OCI-LY3 (cell line): Measurements from ENCODE around the gene BEND5.

Experiments used
- H2AFZ ChIP-seq: fragments of 200-600, 300-600 bp; shearing (Covaris generic); 2 replicates; pipeline ENCODE4 v1.6.0; 2014; ENCODE audit warnings: antibody characterized with exemption, low read depth, low read length
- H3K27ac ChIP-seq: fragments of 200-600, 300-600 bp; sonication (generic); 2 replicates; pipeline ENCODE4 v1.5.1; 2014; ENCODE audit warnings: mild to moderate bottlenecking, low read length, moderate library complexity, mixed read lengths
- H3K27me3 ChIP-seq: fragments of 200-600, 300-600 bp; sonication (generic); 2 replicates; pipeline ENCODE4 v1.6.1; 2014; ENCODE audit warnings: low read depth, low read length, mixed read lengths
- H3K36me3 ChIP-seq: fragments of 200-600, 300-600 bp; sonication (generic); replicated peaks from 2 replicates; pipeline ENCODE3; 2014; ENCODE audit warnings: low read depth, low read length, mixed read lengths
- H3K4me1 ChIP-seq: fragments of 300-600, 200-600 bp; sonication (generic); 2 replicates; pipeline ENCODE4 v1.6.1; 2014; ENCODE audit warnings: low read length, mixed read lengths
- H3K4me2 ChIP-seq: fragments of 200-600, 300-600 bp; sonication (generic); 2 replicates; pipeline ENCODE4 v1.6.1; 2014; ENCODE audit warnings: low read length, mixed read lengths
- H3K4me3 ChIP-seq: fragments of 300-600, 200-600 bp; sonication (generic); 2 replicates; pipeline ENCODE4 v1.5.1; 2014; ENCODE audit warnings: antibody characterized with exemption, mild to moderate bottlenecking, low read length, moderate library complexity
- H3K79me2 ChIP-seq: fragments of 300-600, 200-600 bp; shearing (Covaris generic); 2 replicates; pipeline ENCODE4 v1.6.1; 2014; ENCODE audit warnings: mild to moderate bottlenecking, low read length, mixed read lengths
- H3K9ac ChIP-seq: fragments of 300-600, 200-600 bp; shearing (Covaris generic); 2 replicates; pipeline ENCODE4 v1.6.0; 2014; ENCODE audit warnings: mild to moderate bottlenecking, low read length, moderate library complexity
- H3K9me3 ChIP-seq: fragments of 200-600, 300-600 bp; shearing (Covaris generic); 2 replicates; pipeline ENCODE4 v1.6.1; 2014; ENCODE audit warnings: low read length, mixed read lengths; ENCODE audit not compliant: insufficient read depth
- H4K20me1 ChIP-seq: fragments of 200-600, 300-600 bp; sonication (generic); 2 replicates; pipeline ENCODE4 v1.6.1; 2016; ENCODE audit warnings: low read length, mixed read lengths; ENCODE audit not compliant: insufficient read depth
- EZH2phosphoT487 ChIP-seq: fragments of 200-600 bp; shearing (Covaris generic); IDR thresholded peaks from 2 replicates; pipeline ENCODE4 v1.6.1; 2018; ENCODE audit warnings: antibody characterized with exemption, mixed run types, low read depth
- TF ChIP-seq, protein P1 (sequence below): fragments of 200-600, 300-600 bp; sonication (generic); IDR thresholded peaks from 2 replicates; pipeline ENCODE4 v1.5.1; 2014; ENCODE audit warnings: antibody characterized with exemption, low read length, low read depth

BEND5 gene

DNA sequence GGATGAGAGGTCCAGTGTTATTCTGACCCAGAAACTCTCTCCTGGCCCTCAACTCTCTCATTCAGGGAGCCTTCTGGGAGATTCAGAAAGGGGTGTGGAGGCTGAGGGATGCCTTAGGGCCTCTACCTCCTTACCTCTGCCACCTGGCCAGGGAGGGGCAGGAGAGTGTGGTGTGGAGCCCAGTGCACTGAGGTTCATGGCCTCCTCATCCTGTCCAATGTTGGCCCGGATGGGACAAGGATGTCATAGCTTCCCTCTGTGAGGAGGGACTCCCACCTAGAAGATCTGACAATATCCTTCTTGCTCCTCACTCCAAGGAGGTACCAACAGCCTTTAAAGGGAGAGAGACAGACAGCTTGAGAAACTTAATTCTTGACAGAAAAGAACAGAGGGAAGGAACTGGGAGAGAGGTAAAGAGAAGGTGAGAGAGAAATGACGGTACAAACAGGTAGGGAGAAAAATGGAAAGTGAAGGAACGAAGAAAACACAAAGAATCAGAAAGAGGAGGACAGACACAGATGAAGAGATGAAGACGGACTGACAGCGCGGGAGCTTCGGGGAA, 779 bp downstream of the BEND5 start:
- H3K9ac ChIP-seq: peak overlapping the region; percentile 97
- H3K4me3 ChIP-seq: peak overlapping the region; percentile 99
- TF ChIP-seq, protein P1, sequence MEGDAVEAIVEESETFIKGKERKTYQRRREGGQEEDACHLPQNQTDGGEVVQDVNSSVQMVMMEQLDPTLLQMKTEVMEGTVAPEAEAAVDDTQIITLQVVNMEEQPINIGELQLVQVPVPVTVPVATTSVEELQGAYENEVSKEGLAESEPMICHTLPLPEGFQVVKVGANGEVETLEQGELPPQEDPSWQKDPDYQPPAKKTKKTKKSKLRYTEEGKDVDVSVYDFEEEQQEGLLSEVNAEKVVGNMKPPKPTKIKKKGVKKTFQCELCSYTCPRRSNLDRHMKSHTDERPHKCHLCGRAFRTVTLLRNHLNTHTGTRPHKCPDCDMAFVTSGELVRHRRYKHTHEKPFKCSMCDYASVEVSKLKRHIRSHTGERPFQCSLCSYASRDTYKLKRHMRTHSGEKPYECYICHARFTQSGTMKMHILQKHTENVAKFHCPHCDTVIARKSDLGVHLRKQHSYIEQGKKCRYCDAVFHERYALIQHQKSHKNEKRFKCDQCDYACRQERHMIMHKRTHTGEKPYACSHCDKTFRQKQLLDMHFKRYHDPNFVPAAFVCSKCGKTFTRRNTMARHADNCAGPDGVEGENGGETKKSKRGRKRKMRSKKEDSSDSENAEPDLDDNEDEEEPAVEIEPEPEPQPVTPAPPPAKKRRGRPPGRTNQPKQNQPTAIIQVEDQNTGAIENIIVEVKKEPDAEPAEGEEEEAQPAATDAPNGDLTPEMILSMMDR: no peak
- no peak for TF ChIP-seq EZH2phosphoT487
- H3K27ac ChIP-seq: peak overlapping the region; percentile 77
- no peaks in the 10 kb centered on the region for H3K27me3 ChIP-seq
- H4K20me1 ChIP-seq: peaks cover 8% of the 10 kb centered on the region; the same call in 1 of the 2 replicates
- no peaks in the 10 kb centered on the region for H3K9me3 ChIP-seq
- H3K4me2 ChIP-seq: peak overlapping the region; percentile 96
- peaks cover 27% of the 10 kb centered on the region for H3K36me3 ChIP-seq
- no peak overlapping the region for H2AFZ ChIP-seq
- H3K79me2 ChIP-seq: peaks cover 64% of the 10 kb centered on the region
- H3K4me1 ChIP-seq: peaks cover 65% of the 10 kb centered on the region

DNA sequence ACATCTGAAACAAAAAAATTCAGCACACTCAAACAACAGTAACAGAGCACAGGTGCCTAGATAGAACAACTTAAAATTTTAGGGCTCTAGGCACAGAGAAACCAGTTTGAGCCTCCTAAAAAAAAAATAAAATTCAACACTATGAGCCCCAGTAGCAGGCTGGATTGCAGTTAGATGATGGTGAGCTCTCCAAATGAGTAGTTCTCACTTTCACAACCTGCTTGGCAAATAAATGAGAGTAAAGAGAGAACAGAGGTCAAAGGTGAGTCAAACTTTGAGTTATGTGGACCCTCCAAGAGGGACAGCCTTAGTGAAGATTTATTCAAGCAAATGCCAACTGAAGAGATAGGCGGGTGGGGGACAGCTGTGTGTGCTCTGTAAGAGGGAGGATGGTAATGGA, 3.6 kb downstream of the BEND5 start:
- Histone ChIP-seq H3K9me3 (no peaks in the 10 kb centered on the region), H2AFZ (no peak overlapping the region), H3K36me3 (peaks cover 40% of the 10 kb centered on the region), H3K27me3 (no peaks in the 10 kb centered on the region), H3K9ac (peak overlapping the region; percentile 97; the same call in 1 of the 2 replicates), H3K79me2 (peaks cover 92% of the 10 kb centered on the region), H3K4me1 (peaks cover 81% of the 10 kb centered on the region), H3K4me2 (peak overlapping the region; percentile 96), H3K27ac (peak overlapping the region; percentile 77), H4K20me1 (peaks cover 25% of the 10 kb centered on the region), H3K4me3 (peak overlapping the region; percentile 99)
- no peak for TF ChIP-seq EZH2phosphoT487

DNA sequence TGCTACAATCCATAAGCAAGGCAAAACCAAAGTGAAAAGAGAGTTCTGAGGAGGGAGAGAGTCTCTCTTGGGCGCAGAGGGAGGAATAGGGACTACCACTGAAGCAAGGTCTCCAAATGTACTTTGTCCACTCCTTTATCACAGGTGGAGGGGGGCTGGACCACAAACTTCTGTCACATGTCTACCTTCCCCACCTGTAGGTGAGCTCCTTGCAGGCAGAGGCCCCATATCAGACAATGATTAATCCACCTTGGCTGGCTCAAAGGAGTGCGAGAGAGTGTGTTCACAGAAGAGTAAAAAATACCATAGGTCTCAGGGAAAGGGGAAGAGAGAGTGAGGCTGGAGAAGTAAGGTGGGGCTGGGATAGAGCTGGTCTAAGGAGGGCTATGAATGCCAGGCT, 4.5 kb downstream of the BEND5 start:
- H4K20me1 ChIP-seq: peaks cover 32% of the 10 kb centered on the region
- H3K27me3 ChIP-seq: no peaks in the 10 kb centered on the region
- peak overlapping the region; percentile 77; the same call in 1 of the 2 replicates for H3K27ac ChIP-seq
- no peak overlapping the region for H2AFZ ChIP-seq
- H3K79me2 ChIP-seq: peaks cover 95% of the 10 kb centered on the region
- peaks cover 49% of the 10 kb centered on the region for H3K36me3 ChIP-seq
- H3K4me3 ChIP-seq: peak overlapping the region; percentile 99; the same call in 1 of the 2 replicates
- peak overlapping the region; percentile 96 for H3K4me2 ChIP-seq
- no peaks in the 10 kb centered on the region for H3K9me3 ChIP-seq
- 0 out of 2 replicates have a peak overlapping the region, but pooled peaks have one; percentile 97 for H3K9ac ChIP-seq
- TF ChIP-seq, protein P1: no peak
- no peak for TF ChIP-seq EZH2phosphoT487
- peaks cover 82% of the 10 kb centered on the region for H3K4me1 ChIP-seq

DNA sequence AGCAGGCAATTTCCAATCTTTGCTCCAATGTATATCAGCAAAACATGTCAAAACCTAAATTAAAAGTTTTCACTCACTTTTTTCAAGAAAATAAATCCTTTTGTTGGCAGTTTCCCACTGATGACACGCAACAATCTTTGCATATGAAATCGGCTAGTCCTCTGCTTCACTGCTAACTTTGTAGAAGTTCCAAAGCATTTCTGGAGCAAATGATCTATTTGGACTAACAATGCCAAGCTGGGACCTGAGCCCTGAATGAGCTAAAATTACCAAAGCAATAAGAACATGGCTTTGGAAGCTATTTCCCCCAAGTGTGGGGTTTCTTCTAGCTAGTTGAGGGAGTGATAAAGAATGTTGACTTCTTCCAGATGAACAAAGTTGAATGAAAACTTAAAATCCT, 5.1 kb downstream of the BEND5 start:
- H3K27me3 ChIP-seq: no peaks in the 10 kb centered on the region
- H3K4me2 ChIP-seq: no peak overlapping the region
- H2AFZ ChIP-seq: no peak overlapping the region
- H4K20me1 ChIP-seq: peaks cover 34% of the 10 kb centered on the region
- H3K36me3 ChIP-seq: peaks cover 55% of the 10 kb centered on the region
- peaks cover 82% of the 10 kb centered on the region for H3K4me1 ChIP-seq
- TF ChIP-seq, protein P1: no peak
- no peak for TF ChIP-seq EZH2phosphoT487
- H3K9me3 ChIP-seq: no peaks in the 10 kb centered on the region
- no peak overlapping the region for H3K9ac ChIP-seq
- H3K27ac ChIP-seq: no peak overlapping the region
- 0 out of 2 replicates have a peak overlapping the region, but pooled peaks have one; percentile 9 for H3K4me3 ChIP-seq
- peaks cover 100% of the 10 kb centered on the region for H3K79me2 ChIP-seq
